ENCODE data around the gene ALOX12B.

Gene ALOX12B

GRCh38 chr17:8075574-8076342 is 11.8 kb downstream of the ALOX12B start:
- no peak overlapping the region for H3K27ac ChIP-seq (ENCODE audit: low read depth, low read length)
- H3K9me3 ChIP-seq (ENCODE audit: control insufficient read depth in 5 of 5, low read length in 5 of 5), result no peaks in the 10 kb centered on the region
- no peak overlapping the region for H3K9ac ChIP-seq (ENCODE audit: low read length in 5 of 5)
- peaks cover 49 to 83% (median 75%) of the 10 kb centered on the region in 5 donors for H3K27me3 ChIP-seq (ENCODE audit: control insufficient read depth in 5 of 5, insufficient read depth in 4 of 5, low read length in 5 of 5)
- peaks cover 0 to 32% (median 31%) of the 10 kb centered on the region in 5 donors for H3K4me1 ChIP-seq (ENCODE audit: control insufficient read depth in 5 of 5, insufficient read depth in 5 of 5, low read length in 5 of 5)
- no peaks in the 10 kb centered on the region for H3K36me3 ChIP-seq (ENCODE audit: control insufficient read depth in 5 of 5, insufficient read depth in 5 of 5, low read length in 5 of 5)
- H3K4me3 ChIP-seq (ENCODE audit: low read depth in 1 of 5, low read length in 5 of 5), result no peak overlapping the region

DNA sequence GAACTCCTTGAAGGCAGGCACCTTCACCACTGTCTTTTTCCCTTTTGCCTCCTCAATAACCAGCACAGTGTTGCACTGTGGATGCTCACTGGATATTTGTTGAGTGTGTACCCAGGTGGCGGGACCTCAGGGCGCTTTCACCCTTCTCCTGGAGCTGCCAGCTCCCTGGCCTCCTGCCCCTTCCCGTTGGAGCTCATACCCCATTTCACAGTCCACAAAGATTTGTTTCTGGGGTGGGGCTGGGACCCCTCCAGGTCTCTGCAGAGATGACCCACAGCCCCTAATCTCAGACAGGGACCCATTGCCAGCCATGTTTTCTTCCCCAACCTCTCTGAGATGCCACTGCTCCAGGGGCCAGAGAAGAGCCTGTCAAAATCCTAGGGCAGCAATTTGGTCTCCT is 12.4 kb downstream of the ALOX12B start:
- no peaks in the 10 kb centered on the region for H3K36me3 ChIP-seq (ENCODE audit: control insufficient read depth in 5 of 5, insufficient read depth in 5 of 5, low read length in 5 of 5)
- H3K4me1 ChIP-seq (ENCODE audit: control insufficient read depth in 5 of 5, insufficient read depth in 5 of 5, low read length in 5 of 5), result peaks cover 0 to 29% (median 27%) of the 10 kb centered on the region in 5 donors
- no peak overlapping the region for H3K9ac ChIP-seq (ENCODE audit: low read length in 5 of 5)
- no peak overlapping the region for H3K4me3 ChIP-seq (ENCODE audit: low read depth in 1 of 5, low read length in 5 of 5)
- no peak overlapping the region for H3K27ac ChIP-seq (ENCODE audit: low read depth, low read length)
- no peaks in the 10 kb centered on the region for H3K9me3 ChIP-seq (ENCODE audit: control insufficient read depth in 5 of 5, low read length in 5 of 5)
- peaks cover 49 to 79% (median 73%) of the 10 kb centered on the region in 5 donors for H3K27me3 ChIP-seq (ENCODE audit: control insufficient read depth in 5 of 5, insufficient read depth in 4 of 5, low read length in 5 of 5)

DNA sequence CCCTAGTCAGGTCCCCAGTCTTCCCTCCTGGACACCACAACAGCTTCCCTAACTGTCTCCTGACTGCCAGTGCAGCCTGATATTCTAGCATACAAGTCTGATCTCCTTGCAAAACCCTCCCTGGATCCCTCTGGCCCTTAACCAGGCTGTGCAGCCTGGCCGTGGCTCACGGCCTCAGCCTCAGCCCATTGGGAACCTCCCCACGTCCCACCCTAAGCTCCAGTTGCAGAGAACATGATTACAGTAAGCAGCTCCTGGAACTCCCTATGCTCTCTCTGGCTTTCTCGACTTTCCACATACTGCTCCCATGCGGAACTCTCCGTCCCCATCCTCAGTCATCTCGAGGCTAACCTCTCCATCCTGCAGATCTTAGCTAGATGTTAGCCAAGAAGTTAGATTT is 13.0 kb downstream of the ALOX12B start:
- H3K4me3 ChIP-seq (ENCODE audit: low read depth in 1 of 5, low read length in 5 of 5), result no peak overlapping the region
- no peak overlapping the region for H3K9ac ChIP-seq (ENCODE audit: low read length in 5 of 5)
- H3K27ac ChIP-seq (ENCODE audit: low read depth, low read length), result no peak overlapping the region
- H3K4me1 ChIP-seq (ENCODE audit: control insufficient read depth in 5 of 5, insufficient read depth in 5 of 5, low read length in 5 of 5), result peaks cover 0 to 26% (median 22%) of the 10 kb centered on the region in 5 donors
- no peaks in the 10 kb centered on the region for H3K9me3 ChIP-seq (ENCODE audit: control insufficient read depth in 5 of 5, low read length in 5 of 5)
- H3K36me3 ChIP-seq (ENCODE audit: control insufficient read depth in 5 of 5, insufficient read depth in 5 of 5, low read length in 5 of 5), result no peaks in the 10 kb centered on the region
- peaks cover 49 to 78% (median 73%) of the 10 kb centered on the region in 5 donors for H3K27me3 ChIP-seq (ENCODE audit: control insufficient read depth in 5 of 5, insufficient read depth in 4 of 5, low read length in 5 of 5)

- Histone ChIP-seq H3K4me1 (ENCODE audit: control insufficient read depth in 5 of 5, insufficient read depth in 5 of 5, low read length in 5 of 5) (peaks cover 0 to 27% (median 17%) of the 10 kb centered on the region in 5 donors), H3K27me3 (ENCODE audit: control insufficient read depth in 5 of 5, insufficient read depth in 4 of 5, low read length in 5 of 5) (peaks cover 45 to 74% (median 68%) of the 10 kb centered on the region in 5 donors), H3K4me3 (ENCODE audit: low read depth in 1 of 5, low read length in 5 of 5) (peak overlapping the region in 1 of 5 donors; percentile 12), H3K27ac (ENCODE audit: low read depth, low read length) (no peak overlapping the region), H3K9me3 (ENCODE audit: control insufficient read depth in 5 of 5, low read length in 5 of 5) (no peaks in the 10 kb centered on the region), H3K9ac (ENCODE audit: low read length in 5 of 5) (no peak overlapping the region), H3K36me3 (ENCODE audit: control insufficient read depth in 5 of 5, insufficient read depth in 5 of 5, low read length in 5 of 5) (no peaks in the 10 kb centered on the region)
Observed at GRCh38 chr17:8073627-8074484, 13.7 kb downstream of the ALOX12B start.

DNA sequence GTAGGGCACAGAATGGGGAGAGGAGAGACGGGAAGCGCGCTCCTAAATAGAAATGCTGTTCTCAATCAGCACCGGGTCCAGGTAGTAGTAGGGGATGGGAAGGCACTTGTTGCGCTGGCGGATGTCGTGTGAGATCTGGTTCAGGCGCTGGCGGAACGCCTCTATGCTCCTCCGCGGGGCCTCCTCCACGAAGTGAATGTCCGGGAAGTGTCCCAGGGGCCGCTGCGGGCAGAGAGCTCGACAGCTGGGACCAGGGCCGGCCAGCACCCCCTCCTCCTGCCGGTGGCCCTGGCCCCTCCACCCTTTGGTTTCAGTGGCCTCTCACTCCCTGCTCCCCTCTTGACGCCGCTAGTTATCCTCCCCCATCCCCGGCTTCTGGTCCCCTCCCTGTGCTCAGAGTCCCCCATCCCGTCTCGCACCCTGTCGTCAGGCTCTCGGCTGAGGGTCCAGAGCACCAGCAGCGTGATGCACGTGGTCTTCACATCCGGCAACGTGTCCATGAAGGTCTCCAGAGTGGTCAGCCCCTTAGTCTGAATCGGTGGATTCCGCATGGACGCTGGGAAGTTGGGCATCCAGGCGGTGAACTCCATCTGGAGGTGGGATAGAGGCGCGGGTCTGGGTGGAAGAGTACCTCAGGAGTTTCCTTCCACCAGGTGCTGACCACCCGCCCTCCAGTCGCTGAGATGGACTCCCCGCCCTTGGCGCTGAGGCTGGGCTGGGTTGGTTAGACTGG is 14.6 kb downstream of the ALOX12B start:
- H3K27me3 ChIP-seq (ENCODE audit: control insufficient read depth in 5 of 5, insufficient read depth in 4 of 5, low read length in 5 of 5), result peaks cover 45 to 69% (median 65%) of the 10 kb centered on the region in 5 donors
- H3K9me3 ChIP-seq (ENCODE audit: control insufficient read depth in 5 of 5, low read length in 5 of 5), result no peaks in the 10 kb centered on the region
- H3K36me3 ChIP-seq (ENCODE audit: control insufficient read depth in 5 of 5, insufficient read depth in 5 of 5, low read length in 5 of 5), result no peaks in the 10 kb centered on the region
- peak overlapping the region in 2 of 5 donors; percentile 5 to 22 for H3K4me3 ChIP-seq (ENCODE audit: low read depth in 1 of 5, low read length in 5 of 5)
- peaks cover 0 to 28% (median 17%) of the 10 kb centered on the region in 5 donors for H3K4me1 ChIP-seq (ENCODE audit: control insufficient read depth in 5 of 5, insufficient read depth in 5 of 5, low read length in 5 of 5)
- H3K9ac ChIP-seq (ENCODE audit: low read length in 5 of 5), result no peak overlapping the region
- no peak overlapping the region for H3K27ac ChIP-seq (ENCODE audit: low read depth, low read length)

GRCh38 chr17:8072341-8072728 is 15.2 kb downstream of the ALOX12B start:
- H3K9ac ChIP-seq (ENCODE audit: low read length in 5 of 5), result no peak overlapping the region
- no peaks in the 10 kb centered on the region for H3K36me3 ChIP-seq (ENCODE audit: control insufficient read depth in 5 of 5, insufficient read depth in 5 of 5, low read length in 5 of 5)
- H3K27ac ChIP-seq (ENCODE audit: low read depth, low read length), result no peak overlapping the region
- H3K4me1 ChIP-seq (ENCODE audit: control insufficient read depth in 5 of 5, insufficient read depth in 5 of 5, low read length in 5 of 5), result peaks cover 0 to 28% (median 17%) of the 10 kb centered on the region in 5 donors
- H3K9me3 ChIP-seq (ENCODE audit: control insufficient read depth in 5 of 5, low read length in 5 of 5), result no peaks in the 10 kb centered on the region
- no peak overlapping the region for H3K4me3 ChIP-seq (ENCODE audit: low read depth in 1 of 5, low read length in 5 of 5)
- H3K27me3 ChIP-seq (ENCODE audit: control insufficient read depth in 5 of 5, insufficient read depth in 4 of 5, low read length in 5 of 5), result peaks cover 45 to 65% (median 61%) of the 10 kb centered on the region in 5 donors

DNA sequence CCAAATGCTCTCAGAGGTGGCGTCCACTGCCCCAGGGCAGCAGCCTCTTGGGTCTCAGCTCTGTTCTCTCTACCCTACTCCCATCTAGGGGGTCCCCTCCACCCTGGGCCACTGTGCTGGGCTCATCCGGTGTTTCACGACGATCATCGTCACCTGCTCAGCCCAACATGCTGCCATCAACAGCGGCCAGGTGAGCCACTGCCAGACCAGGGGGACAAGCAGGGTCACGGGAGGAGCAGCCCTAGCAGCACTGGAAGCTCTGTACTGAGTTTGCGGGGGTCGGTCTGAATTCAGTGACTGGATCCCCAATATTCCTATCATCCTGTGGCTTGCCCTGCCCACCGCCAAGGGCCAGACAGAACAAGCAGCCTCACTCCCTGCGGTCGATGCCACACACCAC is 16.0 kb downstream of the ALOX12B start:
- H3K27me3 ChIP-seq (ENCODE audit: control insufficient read depth in 5 of 5, insufficient read depth in 4 of 5, low read length in 5 of 5), result peaks cover 40 to 57% (median 53%) of the 10 kb centered on the region in 5 donors
- no peaks in the 10 kb centered on the region for H3K9me3 ChIP-seq (ENCODE audit: control insufficient read depth in 5 of 5, low read length in 5 of 5)
- peaks cover 0 to 28% (median 17%) of the 10 kb centered on the region in 5 donors for H3K4me1 ChIP-seq (ENCODE audit: control insufficient read depth in 5 of 5, insufficient read depth in 5 of 5, low read length in 5 of 5)
- no peak overlapping the region for H3K27ac ChIP-seq (ENCODE audit: low read depth, low read length)
- no peaks in the 10 kb centered on the region for H3K36me3 ChIP-seq (ENCODE audit: control insufficient read depth in 5 of 5, insufficient read depth in 5 of 5, low read length in 5 of 5)
- H3K9ac ChIP-seq (ENCODE audit: low read length in 5 of 5), result no peak overlapping the region
- H3K4me3 ChIP-seq (ENCODE audit: low read depth in 1 of 5, low read length in 5 of 5), result no peak overlapping the region

GRCh38 chr17:8069587-8069860 is 18.0 kb downstream of the ALOX12B start:
- Histone ChIP-seq H3K27me3 (ENCODE audit: control insufficient read depth in 5 of 5, insufficient read depth in 4 of 5, low read length in 5 of 5) (peaks cover 31 to 44% (median 41%) of the 10 kb centered on the region in 5 donors), H3K9me3 (ENCODE audit: control insufficient read depth in 5 of 5, low read length in 5 of 5) (no peaks in the 10 kb centered on the region), H3K4me1 (ENCODE audit: control insufficient read depth in 5 of 5, insufficient read depth in 5 of 5, low read length in 5 of 5) (peaks cover 0 to 28% (median 17%) of the 10 kb centered on the region in 5 donors), H3K4me3 (ENCODE audit: low read depth in 1 of 5, low read length in 5 of 5) (no peak overlapping the region), H3K27ac (ENCODE audit: low read depth, low read length) (no peak overlapping the region), H3K36me3 (ENCODE audit: control insufficient read depth in 5 of 5, insufficient read depth in 5 of 5, low read length in 5 of 5) (no peaks in the 10 kb centered on the region), H3K9ac (ENCODE audit: low read length in 5 of 5) (no peak overlapping the region)

DNA sequence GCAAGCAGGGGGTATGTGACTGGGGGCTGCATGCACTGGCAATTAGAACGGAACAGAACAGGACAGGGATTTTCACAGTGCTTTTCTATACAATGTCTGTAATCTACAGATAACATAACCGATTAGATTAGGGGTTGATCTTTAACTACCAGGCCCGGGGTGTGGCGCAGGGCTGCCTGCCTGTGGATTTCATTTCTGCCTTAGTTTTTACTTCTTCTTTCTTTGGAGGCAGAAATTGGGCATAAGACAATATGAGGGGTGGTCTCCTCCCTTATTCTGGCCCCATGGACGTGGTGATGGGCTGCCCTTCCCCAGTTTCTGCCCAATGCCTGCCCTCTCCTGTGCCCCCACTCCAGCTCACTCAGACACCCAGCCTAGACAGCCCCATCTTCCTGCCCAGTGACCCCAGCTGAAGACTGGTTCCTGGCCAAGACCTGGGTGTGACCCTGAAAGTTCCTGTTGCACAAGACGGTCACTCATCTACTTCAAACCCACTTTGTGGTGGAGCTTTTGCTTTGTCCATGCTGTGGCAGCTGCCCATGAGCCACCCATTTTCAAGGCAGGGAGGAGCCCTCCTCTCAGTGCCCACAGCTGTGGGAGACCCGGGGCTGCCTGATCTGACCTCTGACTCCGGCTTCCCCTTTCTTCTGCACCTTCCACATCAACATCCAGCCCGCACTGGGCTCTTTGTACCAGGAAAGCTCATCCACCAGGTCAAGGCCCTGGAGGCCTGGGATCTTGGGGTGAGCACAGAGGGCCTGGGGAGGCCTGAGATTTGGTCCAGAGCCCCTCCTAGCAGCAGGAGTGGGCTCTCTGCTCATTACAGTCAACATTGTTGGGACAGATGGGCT is 18.6 kb downstream of the ALOX12B start:
- Histone ChIP-seq H3K36me3 (ENCODE audit: control insufficient read depth in 5 of 5, insufficient read depth in 5 of 5, low read length in 5 of 5) (no peaks in the 10 kb centered on the region), H3K9me3 (ENCODE audit: control insufficient read depth in 5 of 5, low read length in 5 of 5) (no peaks in the 10 kb centered on the region), H3K4me1 (ENCODE audit: control insufficient read depth in 5 of 5, insufficient read depth in 5 of 5, low read length in 5 of 5) (peaks cover 0 to 28% (median 17%) of the 10 kb centered on the region in 5 donors), H3K4me3 (ENCODE audit: low read depth in 1 of 5, low read length in 5 of 5) (no peak overlapping the region), H3K27me3 (ENCODE audit: control insufficient read depth in 5 of 5, insufficient read depth in 4 of 5, low read length in 5 of 5) (peaks cover 29 to 42% (median 39%) of the 10 kb centered on the region in 5 donors), H3K9ac (ENCODE audit: low read length in 5 of 5) (no peak overlapping the region), H3K27ac (ENCODE audit: low read depth, low read length) (no peak overlapping the region)

Data from subcutaneous abdominal adipose tissue (tissue), 5 donors.